Trophoblast cell (in vitro differentiated cells and primary cell): ENCODE measurements around the gene CAMK1D.

Experiments
- DNase-seq, 2 donors: peaks; one replicate each; pipeline ENCODE4 v3.0.0-alpha.2; 2016
- H2AFZ ChIP-seq: 2 replicates; pipeline ENCODE4 v1.6.1; 2013; ENCODE audit warnings: low read length, moderate library complexity, mild to moderate bottlenecking; ENCODE audit not compliant: insufficient read depth, poor library complexity
- H2AK5ac ChIP-seq: 2 replicates; pipeline ENCODE4 v1.6.1; 2013; ENCODE audit warnings: mild to moderate bottlenecking, low read length
- H2BK120ac ChIP-seq: 2 replicates; pipeline ENCODE4 v1.6.1; 2013; ENCODE audit warnings: low read length, mild to moderate bottlenecking, moderate library complexity; ENCODE audit not compliant: insufficient read depth, poor library complexity
- H2BK12ac ChIP-seq: 2 replicates; pipeline ENCODE4 v1.6.1; 2013; ENCODE audit warnings: mild to moderate bottlenecking, low read length, moderate library complexity
- H2BK5ac ChIP-seq: 2 replicates; pipeline ENCODE4 v1.6.1; 2013; ENCODE audit warnings: low read length, low read depth, moderate library complexity, mild to moderate bottlenecking; ENCODE audit not compliant: poor library complexity
- H3K14ac ChIP-seq: 2 replicates; pipeline ENCODE4 v1.6.1; 2013; ENCODE audit warnings: mild to moderate bottlenecking, low read length
- H3K18ac ChIP-seq: 2 replicates; pipeline ENCODE4 v1.6.1; 2013; ENCODE audit warnings: mild to moderate bottlenecking, low read length
- H3K23ac ChIP-seq: 2 replicates; pipeline ENCODE4 v1.6.1; 2013; ENCODE audit warnings: low read length
- H3K27ac ChIP-seq: 2 replicates; pipeline ENCODE4 v1.5.1; 2013; ENCODE audit warnings: low read depth, mild to moderate bottlenecking, inconsistent platforms, low read length, moderate library complexity
- H3K27me3 ChIP-seq: 2 replicates; pipeline ENCODE4 v1.6.1; 2013; ENCODE audit warnings: inconsistent platforms, mild to moderate bottlenecking, low read length, moderate library complexity; ENCODE audit not compliant: insufficient read depth
- H3K36me3 ChIP-seq, 2 experiments: 1 replicate in 1 of 2; 2 replicates in 1 of 2; pipeline ENCODE4 v1.6.1; 2013; ENCODE audit warnings: low read length in 2 of 2, mild to moderate bottlenecking in 2 of 2, moderate library complexity in 1 of 2; ENCODE audit not compliant: insufficient read depth in 2 of 2, control insufficient read depth in 1 of 2
- H3K4ac ChIP-seq: 2 replicates; pipeline ENCODE4 v1.6.1; 2013; ENCODE audit warnings: low read depth, mild to moderate bottlenecking, low read length, moderate library complexity
- H3K4me1 ChIP-seq, 2 experiments: 1 replicate in 1 of 2; 2 replicates in 1 of 2; pipeline ENCODE4 v1.6.1; 2013; ENCODE audit warnings: low read length in 2 of 2, mild to moderate bottlenecking in 2 of 2, moderate library complexity in 1 of 2; ENCODE audit not compliant: insufficient read depth in 2 of 2, control insufficient read depth in 1 of 2
- H3K4me2 ChIP-seq: 2 replicates; pipeline ENCODE4 v1.6.1; 2013; ENCODE audit warnings: inconsistent platforms, mild to moderate bottlenecking, low read length, moderate library complexity
- H3K4me3 ChIP-seq: 2 replicates; pipeline ENCODE4 v1.5.1; 2013; ENCODE audit warnings: mild to moderate bottlenecking, low read depth, low read length, inconsistent platforms
- H3K79me1 ChIP-seq: one replicate; pipeline ENCODE4 v1.6.1; 2013; ENCODE audit warnings: low read length
- H3K79me2 ChIP-seq: 2 replicates; pipeline ENCODE4 v1.6.1; 2013; ENCODE audit warnings: low read length, mild to moderate bottlenecking; ENCODE audit not compliant: control insufficient read depth, insufficient read depth, poor library complexity
- H3K9ac ChIP-seq: 2 replicates; pipeline ENCODE4 v1.6.1; 2013; ENCODE audit warnings: mild to moderate bottlenecking, low read length
- H3K9me3 ChIP-seq: 2 replicates; pipeline ENCODE4 v1.6.1; 2013; ENCODE audit warnings: low read depth, mild to moderate bottlenecking, control low read depth, inconsistent platforms, low read length; ENCODE audit not compliant: insufficient read depth
- H4K12ac ChIP-seq: 2 replicates; pipeline ENCODE4 v1.6.1; 2013; ENCODE audit warnings: low read depth, mild to moderate bottlenecking, low read length, moderate library complexity
- H4K8ac ChIP-seq: 2 replicates; pipeline ENCODE4 v1.6.1; 2013; ENCODE audit warnings: low read depth, mild to moderate bottlenecking, low read length, moderate library complexity
- H4K91ac ChIP-seq: one replicate; pipeline ENCODE4 v1.6.1; 2013; ENCODE audit warnings: low read depth, mild to moderate bottlenecking, low read length, moderate library complexity
- WGBS: extraction: QIAGEN DNeasy Blood & Tissue Kit; methylation state at CpG from one replicate; pipeline ENCODE4 v1.1.7; 2013; ENCODE audit warnings: missing lambda C conversion rate; ENCODE audit not compliant: insufficient read length, insufficient coverage; ENCODE audit errors: extremely low coverage; 5-methylcytosine and 5-hydroxymethylcytosine counted together

CAMK1D gene

GRCh38 chr10:12500381-12501303, 151.3 kb downstream of the CAMK1D start:
- Histone ChIP-seq H3K27me3 (no peaks in the 10 kb centered on the region), H3K79me2 (no peaks in the 10 kb centered on the region), H2BK120ac (no peak overlapping the region), H4K91ac (no peak overlapping the region), H3K9me3 (no peaks in the 10 kb centered on the region), H4K8ac (no peak overlapping the region), H3K27ac (no peak overlapping the region), H2BK5ac (no peak overlapping the region), H4K12ac (no peak overlapping the region), H3K4me1 (no peaks in the 10 kb centered on the region), H3K36me3 (no peaks in the 10 kb centered on the region), H3K4me2 (no peak overlapping the region), H3K23ac (no peak overlapping the region), H3K79me1 (no peaks in the 10 kb centered on the region), H2BK12ac (no peak overlapping the region), H2AFZ (no peak overlapping the region), H3K9ac (no peak overlapping the region), H3K18ac (no peak overlapping the region), H2AK5ac (no peak overlapping the region), H3K4ac (no peak overlapping the region), H3K14ac (no peak overlapping the region), H3K4me3 (no peak overlapping the region)
- 100% methylated on average over 3 of the region's 7 CpGs for WGBS
- peak in 1 of 2 donors; percentile 23 for DNase-seq

- Histone ChIP-seq H2AK5ac (no peak overlapping the region), H3K27me3 (no peaks in the 10 kb centered on the region), H2AFZ (no peak overlapping the region), H3K14ac (no peak overlapping the region), H3K23ac (no peak overlapping the region), H4K91ac (no peak overlapping the region), H3K79me2 (no peaks in the 10 kb centered on the region), H3K4me2 (no peak overlapping the region), H3K4ac (no peak overlapping the region), H4K8ac (no peak overlapping the region), H2BK12ac (no peak overlapping the region), H3K18ac (no peak overlapping the region), H3K9ac (no peak overlapping the region), H3K4me3 (no peak overlapping the region), H2BK120ac (no peak overlapping the region), H2BK5ac (no peak overlapping the region), H3K27ac (no peak overlapping the region), H4K12ac (no peak overlapping the region), H3K9me3 (no peaks in the 10 kb centered on the region), H3K4me1 (no peaks in the 10 kb centered on the region), H3K36me3 (no peaks in the 10 kb centered on the region), H3K79me1 (no peaks in the 10 kb centered on the region)
- DNase-seq, result peak; percentile 44 to 78
- no CpG with 5 or more reads among the region's 12 CpGs for WGBS
Observed at GRCh38 chr10:12501324-12501723, 152.0 kb downstream of the CAMK1D start.

- Histone ChIP-seq H3K79me1 (no peaks in the 10 kb centered on the region), H4K8ac (no peak overlapping the region), H3K4me2 (no peak overlapping the region), H3K79me2 (no peaks in the 10 kb centered on the region), H3K4me1 (no peaks in the 10 kb centered on the region), H4K12ac (no peak overlapping the region), H3K36me3 (no peaks in the 10 kb centered on the region), H3K27me3 (no peaks in the 10 kb centered on the region), H3K4ac (no peak overlapping the region), H2BK12ac (no peak overlapping the region), H3K27ac (no peak overlapping the region), H4K91ac (no peak overlapping the region), H2AK5ac (no peak overlapping the region), H2BK5ac (no peak overlapping the region), H3K9me3 (no peaks in the 10 kb centered on the region), H3K9ac (no peak overlapping the region), H3K18ac (no peak overlapping the region), H3K4me3 (no peak overlapping the region), H3K14ac (no peak overlapping the region), H2AFZ (no peak overlapping the region), H3K23ac (no peak overlapping the region), H2BK120ac (no peak overlapping the region)
- no CpG with 5 or more reads among the region's 16 CpGs for WGBS
- DNase-seq, result no peak
Observed at GRCh38 chr10:12501841-12502525, 152.6 kb downstream of the CAMK1D start.

- Histone ChIP-seq H2BK120ac (no peak overlapping the region), H2BK5ac (no peak overlapping the region), H2BK12ac (no peak overlapping the region), H3K14ac (no peak overlapping the region), H3K36me3 (no peaks in the 10 kb centered on the region), H4K91ac (no peak overlapping the region), H3K27ac (no peak overlapping the region), H3K9ac (no peak overlapping the region), H2AFZ (no peak overlapping the region), H3K79me1 (no peaks in the 10 kb centered on the region), H4K8ac (no peak overlapping the region), H3K27me3 (no peaks in the 10 kb centered on the region), H3K4ac (no peak overlapping the region), H4K12ac (no peak overlapping the region), H3K79me2 (no peaks in the 10 kb centered on the region), H3K9me3 (no peaks in the 10 kb centered on the region), H2AK5ac (no peak overlapping the region), H3K4me1 (no peaks in the 10 kb centered on the region), H3K18ac (no peak overlapping the region), H3K4me3 (no peak overlapping the region), H3K4me2 (no peak overlapping the region), H3K23ac (no peak overlapping the region)
- WGBS, result no CpG with 5 or more reads among the region's 19 CpGs
- no peak for DNase-seq
Observed at GRCh38 chr10:12502526-12503274, 153.4 kb downstream of the CAMK1D start.
